Neural cell (in vitro differentiated cells): ENCODE data around the gene GLCE. TPM values are rescaled to one million over a fixed set of nuclear protein-coding genes. Genes with fewer than 3 reads are reported as not detected.
A peak's percentile ranks its signal among the peaks of the same experiment; 100 is the strongest.

Experiments
- H2AFZ ChIP-seq: fragments of 200-600, 300-800 bp; sonication (generic), shearing (Covaris generic); 2 replicates; pipeline ENCODE4 v1.6.0; 2014; ENCODE audit warnings: low read depth, mild to moderate bottlenecking, antibody characterized with exemption, low read length, moderate library complexity
- H3F3A ChIP-seq: fragments of 200-600 bp; shearing (Covaris generic); 2 replicates; pipeline ENCODE4 v1.6.1; 2016; ENCODE audit warnings: mild to moderate bottlenecking, moderate library complexity, mixed read lengths, antibody characterized with exemption, low read length; ENCODE audit not compliant: insufficient read depth, poor library complexity, severe bottlenecking
- H3K27ac ChIP-seq: fragments of 200-600, 300-800 bp; sonication (generic), shearing (Covaris generic); 2 replicates; pipeline ENCODE4 v1.5.1; 2014; ENCODE audit warnings: mild to moderate bottlenecking, low read length, moderate library complexity
- H3K27me3 ChIP-seq: fragments of 300-800, 200-600 bp; sonication (generic), shearing (Covaris generic); 2 replicates; pipeline ENCODE4 v1.6.0; 2014; ENCODE audit warnings: mild to moderate bottlenecking, low read depth, low read length, moderate library complexity; ENCODE audit not compliant: insufficient read depth
- H3K36me3 ChIP-seq: fragments of 300-800, 200-600 bp; sonication (generic), shearing (Covaris generic); 2 replicates; pipeline ENCODE4 v1.5.1; 2014; ENCODE audit warnings: mild to moderate bottlenecking, antibody characterized with exemption, low read length, moderate library complexity; ENCODE audit not compliant: insufficient read depth
- H3K4me2 ChIP-seq: fragments of 300-800, 200-600 bp; sonication (generic), shearing (Covaris generic); 2 replicates; pipeline ENCODE4 v1.6.0; 2014; ENCODE audit warnings: mild to moderate bottlenecking, low read length
- H3K4me3 ChIP-seq: fragments of 300-800, 200-600 bp; sonication (generic), shearing (Covaris generic); 2 replicates; pipeline ENCODE4 v1.5.1; 2014; ENCODE audit warnings: mild to moderate bottlenecking, low read length, moderate library complexity
- H3K79me2 ChIP-seq: fragments of 200-600 bp; shearing (Covaris generic); replicated peaks from 2 replicates; pipeline ENCODE4 v1.6.0; 2014; ENCODE audit warnings: mild to moderate bottlenecking, low read length, moderate library complexity; ENCODE audit not compliant: insufficient read depth
- H3K9ac ChIP-seq: fragments of 300-800, 200-600 bp; sonication (generic), shearing (Covaris generic); 2 replicates; pipeline ENCODE4 v1.6.1; 2016; ENCODE audit warnings: mild to moderate bottlenecking, low read length, mixed read lengths
- H3K9me2 ChIP-seq: fragments of 200-600 bp; shearing (Covaris generic); 2 replicates; pipeline ENCODE4 v1.6.1; 2016; ENCODE audit warnings: mild to moderate bottlenecking, low read length, mixed read lengths; ENCODE audit not compliant: insufficient read depth
- H3K9me3 ChIP-seq: fragments of 200-600, 300-800 bp; sonication (generic), shearing (Covaris generic); 2 replicates; pipeline ENCODE4 v1.6.1; 2016; ENCODE audit warnings: mild to moderate bottlenecking, mixed run types, low read length, moderate library complexity, mixed read lengths
- H4K20me1 ChIP-seq: fragments of 200-600 bp; shearing (Covaris generic); 2 replicates; pipeline ENCODE4 v1.6.1; 2016; ENCODE audit warnings: mild to moderate bottlenecking, mixed run types; ENCODE audit not compliant: insufficient read depth
- EP300 ChIP-seq: fragments of 450-650 bp; conservative IDR thresholded peaks from 2 replicates; pipeline ENCODE4 v1.6.1; 2014; ENCODE audit warnings: antibody characterized with exemption, mild to moderate bottlenecking, moderate library complexity; ENCODE audit not compliant: poor library complexity, severe bottlenecking
- EZH2 ChIP-seq: fragments of 200-600, 300-800 bp; shearing (Covaris generic), sonication (generic); IDR thresholded peaks from 2 replicates; pipeline ENCODE4 v1.6.1; 2014; ENCODE audit warnings: antibody characterized with exemption, low read length, borderline replicate concordance, mild to moderate bottlenecking; ENCODE audit not compliant: insufficient read depth, poor library complexity, severe bottlenecking
- MXI1 ChIP-seq: fragments of 450-650 bp; conservative IDR thresholded peaks from 2 replicates; pipeline ENCODE4 v1.6.1; 2014; ENCODE audit warnings: antibody characterized with exemption, mild to moderate bottlenecking; ENCODE audit not compliant: poor library complexity, severe bottlenecking
- POLR2AphosphoS5 ChIP-seq: IDR thresholded peaks from 2 replicates; pipeline ENCODE4 v1.6.1; 2012
- RAD21 ChIP-seq: fragments of 450-650 bp; conservative IDR thresholded peaks from 2 replicates; pipeline ENCODE4 v1.6.1; 2014; ENCODE audit warnings: antibody characterized with exemption, mild to moderate bottlenecking, moderate library complexity
- SMC3 ChIP-seq: fragments of 450-650 bp; conservative IDR thresholded peaks from 2 replicates; pipeline ENCODE4 v1.6.1; 2014; ENCODE audit warnings: antibody characterized with exemption, mild to moderate bottlenecking, moderate library complexity; ENCODE audit not compliant: poor library complexity
- TAF1 ChIP-seq: IDR thresholded peaks from 2 replicates; pipeline ENCODE4 v1.6.1; 2012; ENCODE audit warnings: low read depth
- polyA plus RNA-seq: library from polyadenylated mRNA; depleted of rRNA; stranded (reverse); fragments of >200 nt; gene quantifications from 2 replicates; pipeline ENCODE4 v1.2.3, GENCODE V29; 2014
- TF ChIP-seq, protein P1 (sequence below): fragments of 450-650 bp; IDR thresholded peaks from 2 replicates; pipeline ENCODE4 v1.5.1; 2014; ENCODE audit warnings: antibody characterized with exemption, mild to moderate bottlenecking, moderate library complexity; ENCODE audit not compliant: poor library complexity, severe bottlenecking
- TF ChIP-seq, protein P2 (sequence below): IDR thresholded peaks from 2 replicates; pipeline ENCODE4 v1.6.1; 2012; ENCODE audit warnings: borderline replicate concordance

The GLCE gene
- polyA plus RNA-seq, 1 donor from 2014 or later = 31.5 TPM

DNA sequence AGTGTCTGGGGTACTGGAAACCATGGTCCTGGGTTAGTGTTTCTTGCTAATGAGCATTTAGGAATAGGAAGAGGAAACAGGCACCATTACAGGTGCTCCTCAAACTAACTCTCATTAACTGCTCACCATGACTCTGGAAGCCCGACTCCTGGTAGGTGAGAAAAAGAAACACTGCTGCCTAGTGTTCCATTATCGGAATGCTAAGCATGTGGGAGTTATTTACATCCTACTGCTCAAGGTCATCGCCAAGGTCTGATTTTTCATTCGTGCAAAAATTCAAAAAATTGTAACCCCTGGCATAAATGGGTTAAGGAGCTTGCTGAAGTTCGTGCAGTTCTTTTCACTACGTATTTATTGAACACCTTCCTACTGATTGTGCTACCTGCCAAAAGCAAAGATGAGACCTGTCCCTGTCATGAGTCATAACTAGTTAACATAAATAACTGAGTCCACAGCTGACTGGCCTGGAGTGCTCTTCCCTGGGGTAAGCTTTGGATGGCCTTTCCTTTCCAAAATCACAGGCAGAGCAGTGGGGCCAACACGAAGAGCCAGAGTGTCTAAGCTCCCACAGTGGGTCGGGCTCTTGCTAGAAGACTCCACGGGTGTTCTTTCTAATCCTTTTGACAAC lies 115.6 kb downstream of the GLCE start:
- no peaks in the 10 kb centered on the region for H3K79me2 ChIP-seq
- peak overlapping the region; percentile 39 for H3K4me3 ChIP-seq
- no peaks in the 10 kb centered on the region for H3K9me3 ChIP-seq
- H3K9ac ChIP-seq = no peak overlapping the region
- H4K20me1 ChIP-seq = no peaks in the 10 kb centered on the region
- no peaks in the 10 kb centered on the region for H3F3A ChIP-seq
- H3K27ac ChIP-seq = no peak overlapping the region
- H3K27me3 ChIP-seq = no peaks in the 10 kb centered on the region
- H3K36me3 ChIP-seq = no peaks in the 10 kb centered on the region
- TF ChIP-seq, protein P1, sequence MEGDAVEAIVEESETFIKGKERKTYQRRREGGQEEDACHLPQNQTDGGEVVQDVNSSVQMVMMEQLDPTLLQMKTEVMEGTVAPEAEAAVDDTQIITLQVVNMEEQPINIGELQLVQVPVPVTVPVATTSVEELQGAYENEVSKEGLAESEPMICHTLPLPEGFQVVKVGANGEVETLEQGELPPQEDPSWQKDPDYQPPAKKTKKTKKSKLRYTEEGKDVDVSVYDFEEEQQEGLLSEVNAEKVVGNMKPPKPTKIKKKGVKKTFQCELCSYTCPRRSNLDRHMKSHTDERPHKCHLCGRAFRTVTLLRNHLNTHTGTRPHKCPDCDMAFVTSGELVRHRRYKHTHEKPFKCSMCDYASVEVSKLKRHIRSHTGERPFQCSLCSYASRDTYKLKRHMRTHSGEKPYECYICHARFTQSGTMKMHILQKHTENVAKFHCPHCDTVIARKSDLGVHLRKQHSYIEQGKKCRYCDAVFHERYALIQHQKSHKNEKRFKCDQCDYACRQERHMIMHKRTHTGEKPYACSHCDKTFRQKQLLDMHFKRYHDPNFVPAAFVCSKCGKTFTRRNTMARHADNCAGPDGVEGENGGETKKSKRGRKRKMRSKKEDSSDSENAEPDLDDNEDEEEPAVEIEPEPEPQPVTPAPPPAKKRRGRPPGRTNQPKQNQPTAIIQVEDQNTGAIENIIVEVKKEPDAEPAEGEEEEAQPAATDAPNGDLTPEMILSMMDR = no peak
- TF ChIP-seq EZH2 = no peak
- no peak for TF ChIP-seq TAF1
- TF ChIP-seq SMC3 = no peak
- no peak for TF ChIP-seq RAD21
- TF ChIP-seq, protein P2, sequence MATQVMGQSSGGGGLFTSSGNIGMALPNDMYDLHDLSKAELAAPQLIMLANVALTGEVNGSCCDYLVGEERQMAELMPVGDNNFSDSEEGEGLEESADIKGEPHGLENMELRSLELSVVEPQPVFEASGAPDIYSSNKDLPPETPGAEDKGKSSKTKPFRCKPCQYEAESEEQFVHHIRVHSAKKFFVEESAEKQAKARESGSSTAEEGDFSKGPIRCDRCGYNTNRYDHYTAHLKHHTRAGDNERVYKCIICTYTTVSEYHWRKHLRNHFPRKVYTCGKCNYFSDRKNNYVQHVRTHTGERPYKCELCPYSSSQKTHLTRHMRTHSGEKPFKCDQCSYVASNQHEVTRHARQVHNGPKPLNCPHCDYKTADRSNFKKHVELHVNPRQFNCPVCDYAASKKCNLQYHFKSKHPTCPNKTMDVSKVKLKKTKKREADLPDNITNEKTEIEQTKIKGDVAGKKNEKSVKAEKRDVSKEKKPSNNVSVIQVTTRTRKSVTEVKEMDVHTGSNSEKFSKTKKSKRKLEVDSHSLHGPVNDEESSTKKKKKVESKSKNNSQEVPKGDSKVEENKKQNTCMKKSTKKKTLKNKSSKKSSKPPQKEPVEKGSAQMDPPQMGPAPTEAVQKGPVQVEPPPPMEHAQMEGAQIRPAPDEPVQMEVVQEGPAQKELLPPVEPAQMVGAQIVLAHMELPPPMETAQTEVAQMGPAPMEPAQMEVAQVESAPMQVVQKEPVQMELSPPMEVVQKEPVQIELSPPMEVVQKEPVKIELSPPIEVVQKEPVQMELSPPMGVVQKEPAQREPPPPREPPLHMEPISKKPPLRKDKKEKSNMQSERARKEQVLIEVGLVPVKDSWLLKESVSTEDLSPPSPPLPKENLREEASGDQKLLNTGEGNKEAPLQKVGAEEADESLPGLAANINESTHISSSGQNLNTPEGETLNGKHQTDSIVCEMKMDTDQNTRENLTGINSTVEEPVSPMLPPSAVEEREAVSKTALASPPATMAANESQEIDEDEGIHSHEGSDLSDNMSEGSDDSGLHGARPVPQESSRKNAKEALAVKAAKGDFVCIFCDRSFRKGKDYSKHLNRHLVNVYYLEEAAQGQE = no peak
- no peak for TF ChIP-seq MXI1
- TF ChIP-seq EP300 = no peak
- no peak for TF ChIP-seq POLR2AphosphoS5
- no peaks in the 10 kb centered on the region for H3K9me2 ChIP-seq
- H2AFZ ChIP-seq = no peak overlapping the region
- H3K4me2 ChIP-seq = peak overlapping the region; percentile 45

DNA sequence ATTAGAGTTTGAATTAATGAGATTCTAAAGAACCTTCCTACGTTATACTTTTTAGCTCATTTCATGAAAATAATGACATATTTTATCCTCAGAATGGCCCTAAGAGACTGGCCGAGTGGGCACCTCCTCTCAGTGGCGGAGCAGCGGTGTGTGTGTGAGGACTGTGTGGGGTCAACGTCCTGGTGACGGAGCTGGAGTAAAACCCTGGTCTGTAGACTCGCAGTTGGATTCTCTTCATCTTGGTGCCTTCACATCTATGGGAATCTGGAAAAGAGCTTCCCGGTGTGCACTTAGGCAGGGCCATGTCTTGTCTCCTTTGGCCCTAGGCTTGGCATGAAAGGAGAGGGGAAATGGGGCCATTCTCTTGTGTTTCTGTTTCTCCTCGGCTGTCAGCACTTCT lies 116.9 kb downstream of the GLCE start:
- Histone ChIP-seq H3K4me2 (no peak overlapping the region), H3K27me3 (no peaks in the 10 kb centered on the region), H3K79me2 (no peaks in the 10 kb centered on the region), H3F3A (no peaks in the 10 kb centered on the region), H3K27ac (no peak overlapping the region), H2AFZ (no peak overlapping the region), H4K20me1 (no peaks in the 10 kb centered on the region), H3K36me3 (no peaks in the 10 kb centered on the region), H3K4me3 (no peak overlapping the region), H3K9ac (no peak overlapping the region), H3K9me3 (no peaks in the 10 kb centered on the region), H3K9me2 (no peaks in the 10 kb centered on the region)
- TF ChIP-seq, protein P2 = no peak
- TF ChIP-seq, protein P1 = no peak
- TF ChIP-seq SMC3 = no peak
- no peak for TF ChIP-seq MXI1
